Vagina (tissue), 2 donors: ENCODE data around the gene BNC2. TPM values are rescaled to one million over a fixed set of nuclear protein-coding genes. Genes with fewer than 3 reads are reported as not detected.

Experiments used
- DNase-seq, 2 donors: peaks; one replicate each; pipeline ENCODE4 v3.0.0-alpha.2; 2017; ENCODE audit errors: extremely low spot score in 2 of 2
- H3K27ac ChIP-seq: fragments of 200-600 bp; sonication (generic); one replicate; pipeline ENCODE4 v1.5.1; 2019
- H3K27me3 ChIP-seq: fragments of 200-600 bp; sonication (generic); one replicate; pipeline ENCODE4 v1.5.1; 2019
- H3K36me3 ChIP-seq, 2 donors: fragments of 200-600 bp; sonication (generic); one replicate each; pipeline ENCODE4 v1.5.1; 2017 to 2019
- H3K4me1 ChIP-seq: fragments of 200-600 bp; sonication (generic); one replicate; pipeline ENCODE4 v1.5.1; 2019
- H3K4me3 ChIP-seq, 2 donors: fragments of 200-600 bp; sonication (generic); 1 replicate in 1 of 2; 2 replicates in 1 of 2; pipeline ENCODE4 v1.5.1; 2016 to 2019
- H3K9me3 ChIP-seq: fragments of 200-600 bp; sonication (generic); one replicate; pipeline ENCODE4 v1.5.1; 2019
- POLR2A ChIP-seq, 2 donors: fragments of 450-650 bp; IDR thresholded peaks; one replicate each; pipeline ENCODE4 v1.6.1; 2017; ENCODE audit warnings: antibody characterized with exemption in 2 of 2, mild to moderate bottlenecking in 2 of 2, moderate library complexity in 2 of 2
- POLR2AphosphoS5 ChIP-seq, 2 donors: sonication (generic); formaldehyde crosslinking; IDR thresholded peaks; one replicate each; pipeline ENCODE4 v1.9.0; 2017; ENCODE audit warnings: antibody characterized with exemption in 2 of 2, mild to moderate bottlenecking in 2 of 2, low read depth in 1 of 2; ENCODE audit not compliant: insufficient read depth in 1 of 2
- intact Hi-C: fragments of 100-400 bp; cut with DNase I; formaldehyde crosslinking; loops from one replicate; pipeline ENCODE4 v1.15.1; 2023
- total RNA-seq: library from RNA; depleted of rRNA; stranded (reverse); fragments of >200 nt; gene quantifications from one replicate; pipeline ENCODE4 v1.2.3, GENCODE V29; 2016
- TF ChIP-seq, protein P1 (sequence below), 3 experiments: fragments of 450-650 bp in 2 of 3; fragments of 200-600 bp in 1 of 3; sonication (generic) in 1 of 3; IDR thresholded peaks; one replicate each; pipeline ENCODE4 v1.5.1; 2017 to 2019; ENCODE audit warnings: antibody characterized with exemption in 3 of 3, mild to moderate bottlenecking in 2 of 3, moderate library complexity in 2 of 3

BNC2 gene
- total RNA-seq, 1 donor from 2014 or later, result 33.9 TPM

GRCh38 chr9:16704116-16705110, 166.1 kb downstream of the BNC2 start:
- Histone ChIP-seq H3K27ac (peak overlapping the region; percentile 73), H3K27me3 (no peaks in the 10 kb centered on the region), H3K36me3 (no peaks in the 10 kb centered on the region), H3K4me3 (peak overlapping the region; percentile 34 to 48), H3K4me1 (peaks cover 13% of the 10 kb centered on the region), H3K9me3 (no peaks in the 10 kb centered on the region)
- DNase-seq, result peak in 1 of 2 donors; percentile 93
- intact Hi-C loops, result no loop called here
- TF ChIP-seq POLR2A (IDR thresholded peaks at IDR 0.05), result no peak
- no peak for TF ChIP-seq POLR2AphosphoS5 (IDR thresholded peaks at IDR 0.05; ENCODE audit: insufficient read depth in 1 of 2, low read depth in 1 of 2)
- TF ChIP-seq, protein P1, sequence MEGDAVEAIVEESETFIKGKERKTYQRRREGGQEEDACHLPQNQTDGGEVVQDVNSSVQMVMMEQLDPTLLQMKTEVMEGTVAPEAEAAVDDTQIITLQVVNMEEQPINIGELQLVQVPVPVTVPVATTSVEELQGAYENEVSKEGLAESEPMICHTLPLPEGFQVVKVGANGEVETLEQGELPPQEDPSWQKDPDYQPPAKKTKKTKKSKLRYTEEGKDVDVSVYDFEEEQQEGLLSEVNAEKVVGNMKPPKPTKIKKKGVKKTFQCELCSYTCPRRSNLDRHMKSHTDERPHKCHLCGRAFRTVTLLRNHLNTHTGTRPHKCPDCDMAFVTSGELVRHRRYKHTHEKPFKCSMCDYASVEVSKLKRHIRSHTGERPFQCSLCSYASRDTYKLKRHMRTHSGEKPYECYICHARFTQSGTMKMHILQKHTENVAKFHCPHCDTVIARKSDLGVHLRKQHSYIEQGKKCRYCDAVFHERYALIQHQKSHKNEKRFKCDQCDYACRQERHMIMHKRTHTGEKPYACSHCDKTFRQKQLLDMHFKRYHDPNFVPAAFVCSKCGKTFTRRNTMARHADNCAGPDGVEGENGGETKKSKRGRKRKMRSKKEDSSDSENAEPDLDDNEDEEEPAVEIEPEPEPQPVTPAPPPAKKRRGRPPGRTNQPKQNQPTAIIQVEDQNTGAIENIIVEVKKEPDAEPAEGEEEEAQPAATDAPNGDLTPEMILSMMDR (IDR thresholded peaks at IDR 0.05), result no peak

DNA sequence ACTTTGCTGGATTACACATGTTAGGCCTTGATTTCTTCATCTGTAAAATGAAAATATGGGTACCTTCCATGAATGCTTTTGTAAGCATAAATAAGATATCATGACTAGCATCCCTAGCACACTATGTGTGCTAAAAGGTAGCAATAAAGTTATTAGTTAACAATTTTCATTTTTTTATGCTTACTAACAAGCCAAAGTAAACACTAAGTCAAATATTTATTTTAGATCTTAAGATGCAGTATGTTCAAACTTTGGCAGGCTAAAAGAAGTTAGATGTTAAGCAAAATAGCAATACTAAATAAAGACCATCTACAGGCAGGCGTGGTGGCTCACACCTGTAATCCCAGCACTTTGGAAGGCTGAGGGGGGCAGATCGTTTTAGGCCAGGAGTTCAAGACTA, 169.1 kb downstream of the BNC2 start:
- intact Hi-C loops, result no loop called here
- H3K9me3 ChIP-seq, result no peaks in the 10 kb centered on the region
- H3K27ac ChIP-seq, result no peak overlapping the region
- no peak overlapping the region for H3K4me3 ChIP-seq
- TF ChIP-seq POLR2AphosphoS5 (IDR thresholded peaks at IDR 0.05; ENCODE audit: insufficient read depth in 1 of 2, low read depth in 1 of 2), result no peak
- no peak for TF ChIP-seq POLR2A (IDR thresholded peaks at IDR 0.05)
- TF ChIP-seq, protein P1 (IDR thresholded peaks at IDR 0.05), result no peak
- peaks cover 13% of the 10 kb centered on the region for H3K4me1 ChIP-seq
- no peak for DNase-seq
- no peaks in the 10 kb centered on the region for H3K27me3 ChIP-seq
- no peaks in the 10 kb centered on the region for H3K36me3 ChIP-seq

GRCh38 chr9:16693616-16694015, 176.9 kb downstream of the BNC2 start:
- no peak overlapping the region for H3K4me3 ChIP-seq
- no peaks in the 10 kb centered on the region for H3K9me3 ChIP-seq
- H3K27ac ChIP-seq, result no peak overlapping the region
- intact Hi-C loops, result no loop called here
- no peak for DNase-seq
- H3K27me3 ChIP-seq, result no peaks in the 10 kb centered on the region
- H3K4me1 ChIP-seq, result no peaks in the 10 kb centered on the region
- no peaks in the 10 kb centered on the region for H3K36me3 ChIP-seq
- no peak for TF ChIP-seq POLR2A (IDR thresholded peaks at IDR 0.05)
- TF ChIP-seq POLR2AphosphoS5 (IDR thresholded peaks at IDR 0.05; ENCODE audit: insufficient read depth in 1 of 2, low read depth in 1 of 2), result no peak
- TF ChIP-seq, protein P1 (IDR thresholded peaks at IDR 0.05), result no peak

DNA sequence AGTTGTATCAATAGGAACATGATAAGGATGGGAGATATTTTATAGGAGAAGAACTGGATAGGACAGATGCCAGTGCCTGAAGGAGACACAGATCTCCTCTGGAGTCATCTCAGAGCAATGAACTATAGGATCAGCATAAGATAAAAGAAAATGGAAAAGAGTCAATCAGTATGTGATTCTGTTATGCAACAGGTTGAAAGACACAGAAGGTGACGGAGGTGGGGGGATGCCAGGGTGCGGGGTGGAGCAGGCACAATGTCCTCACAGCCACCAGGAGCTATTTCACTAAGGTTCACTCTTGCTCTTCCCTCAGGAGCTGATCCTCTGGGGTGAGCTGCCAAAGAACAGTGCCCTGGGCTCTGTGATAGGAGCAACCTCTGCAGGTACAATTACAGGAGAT, 179.8 kb downstream of the BNC2 start:
- Histone ChIP-seq H3K36me3 (no peaks in the 10 kb centered on the region), H3K4me3 (no peak overlapping the region), H3K4me1 (no peaks in the 10 kb centered on the region), H3K27me3 (no peaks in the 10 kb centered on the region), H3K9me3 (no peaks in the 10 kb centered on the region), H3K27ac (no peak overlapping the region)
- TF ChIP-seq POLR2AphosphoS5 (IDR thresholded peaks at IDR 0.05; ENCODE audit: insufficient read depth in 1 of 2, low read depth in 1 of 2), result no peak
- no peak for TF ChIP-seq POLR2A (IDR thresholded peaks at IDR 0.05)
- TF ChIP-seq, protein P1 (IDR thresholded peaks at IDR 0.05), result no peak
- intact Hi-C loops, result no loop called here
- no peak for DNase-seq

GRCh38 chr9:16690205-16690604, 180.3 kb downstream of the BNC2 start:
- no peak for DNase-seq
- no peak overlapping the region for H3K4me3 ChIP-seq
- H3K27me3 ChIP-seq, result no peaks in the 10 kb centered on the region
- H3K36me3 ChIP-seq, result no peaks in the 10 kb centered on the region
- no peak overlapping the region for H3K27ac ChIP-seq
- intact Hi-C loops, result no loop called here
- no peaks in the 10 kb centered on the region for H3K9me3 ChIP-seq
- TF ChIP-seq POLR2A (IDR thresholded peaks at IDR 0.05) (no peak), POLR2AphosphoS5 (IDR thresholded peaks at IDR 0.05; ENCODE audit: insufficient read depth in 1 of 2, low read depth in 1 of 2) (no peak)
- TF ChIP-seq, protein P1 (IDR thresholded peaks at IDR 0.05), result no peak
- no peaks in the 10 kb centered on the region for H3K4me1 ChIP-seq
